CD4-positive, CD25-positive, alpha-beta regulatory T cell (primary cell): ENCODE results near the gene DHX58. TPM values are rescaled to one million over a fixed set of nuclear protein-coding genes. Genes with fewer than 3 reads are reported as not detected.

ENCODE experiments used
- ATAC-seq, 2 donors: fragments of 150-1000 bp; cut with Tn5 transposase; one replicate each; pipeline ENCODE4 v1.10.0; 2021; ENCODE audit warnings: low read depth in 2 of 2, moderate number of reproducible peaks in 2 of 2, moderate library complexity in 1 of 2
- DNase-seq, 3 donors: peaks; one replicate each; pipeline versions ENCODE4 v3.0.0 to v3.0.0-alpha.2; 2012 to 2022; ENCODE audit warnings: mixed read lengths in 1 of 3
- H3K27ac ChIP-seq: one replicate; pipeline ENCODE4 v1.7.0; 2013; ENCODE audit warnings: mild to moderate bottlenecking, low read length; ENCODE audit not compliant: insufficient read depth, poor library complexity, severe bottlenecking
- H3K27me3 ChIP-seq: one replicate; pipeline ENCODE4 v1.7.0; 2013; ENCODE audit warnings: low read length; ENCODE audit not compliant: control insufficient read depth, insufficient read depth
- H3K36me3 ChIP-seq: one replicate; pipeline ENCODE4 v1.7.0; 2013; ENCODE audit warnings: mild to moderate bottlenecking, low read length, moderate library complexity; ENCODE audit not compliant: control insufficient read depth, insufficient read depth
- H3K4me1 ChIP-seq: 2 replicates; pipeline ENCODE4 v1.7.0; 2013; ENCODE audit warnings: mild to moderate bottlenecking, low read length; ENCODE audit not compliant: insufficient read depth, control insufficient read depth, poor library complexity, severe bottlenecking
- H3K4me3 ChIP-seq: one replicate; pipeline ENCODE4 v1.7.0; 2013; ENCODE audit warnings: low read depth, mild to moderate bottlenecking, low read length, moderate library complexity
- H3K9me3 ChIP-seq, 2 experiments: 1 replicate in 1 of 2; 2 replicates in 1 of 2; pipeline ENCODE4 v1.7.0; 2013; ENCODE audit warnings: low read length in 2 of 2, mild to moderate bottlenecking in 1 of 2, moderate library complexity in 1 of 2; ENCODE audit not compliant: control insufficient read depth in 2 of 2
- H3K27ac Mint-ChIP-seq, 3 donors: one replicate each; pipeline ENCODE4 v1.8.0; 2020 to 2022; ENCODE audit warnings: mild to moderate bottlenecking in 3 of 3, mixed read lengths in 3 of 3, moderate library complexity in 2 of 3
- H3K27me3 Mint-ChIP-seq: one replicate; pipeline ENCODE4 v1.8.0; 2022; ENCODE audit warnings: mild to moderate bottlenecking, mixed read lengths
- H3K36me3 Mint-ChIP-seq: one replicate; pipeline ENCODE4 v1.8.0; 2020; ENCODE audit warnings: mixed read lengths
- H3K4me1 Mint-ChIP-seq, 4 donors: one replicate each; pipeline ENCODE4 v1.8.0; 2020 to 2022; ENCODE audit warnings: mixed read lengths in 4 of 4, mild to moderate bottlenecking in 1 of 4
- H3K4me3 Mint-ChIP-seq, 4 donors: one replicate each; pipeline ENCODE4 v1.8.0; 2020 to 2022; ENCODE audit warnings: mild to moderate bottlenecking in 4 of 4, mixed read lengths in 4 of 4, moderate library complexity in 3 of 4
- H3K9me3 Mint-ChIP-seq, 7 donors: one replicate each; pipeline ENCODE4 v1.8.0; 2020 to 2022; ENCODE audit warnings: mixed read lengths in 7 of 7, mild to moderate bottlenecking in 3 of 7, moderate library complexity in 2 of 7
- polyA plus RNA-seq, 4 donors: library from polyadenylated mRNA; unstranded; fragments of 300-500 nt; fragmentation: Illumina TruSeq; gene quantifications; one replicate each; pipeline ENCODE4 v1.2.3, GENCODE V29; 2021
- total RNA-seq: library from RNA; stranded (reverse); gene quantifications from one replicate; pipeline ENCODE4 v1.2.3, GENCODE V29; 2022

The DHX58 gene
- total and polyA plus RNA-seq, 5 donors from 2014 or later = 7.2 to 24.4 (median 16.0) TPM

- Mint-ChIP-seq H3K36me3 (peaks cover 21% of the 10 kb centered on the region), H3K9me3 (no peaks in the 10 kb centered on the region), H3K27me3 (no peaks in the 10 kb centered on the region), H3K27ac (peak overlapping the region in 2 of 3 donors; percentile 65 to 86), H3K4me3 (peak overlapping the region in 3 of 4 donors; percentile 40 to 96 (median 70)), H3K4me1 (peaks cover 5 to 41% (median 10%) of the 10 kb centered on the region in 4 donors)
- Histone ChIP-seq H3K4me1 (peaks cover 9% of the 10 kb centered on the region), H3K27me3 (no peaks in the 10 kb centered on the region), H3K36me3 (no peaks in the 10 kb centered on the region), H3K4me3 (no peak overlapping the region), H3K27ac (no peak overlapping the region), H3K9me3 (no peaks in the 10 kb centered on the region)
- peak in 2 of 3 donors; percentile 33 to 68 for DNase-seq
- ATAC-seq = peak in 1 of 2 donors; percentile 22
These were observed 6.0 kb upstream of the DHX58 start for GRCh38 chr17:42118545-42118944.

GRCh38 chr17:42118126-42118510 is 5.6 kb upstream of the DHX58 start:
- peak overlapping the region in 1 of 4 donors; percentile 96 for H3K4me3 Mint-ChIP-seq
- no peak overlapping the region for H3K27ac Mint-ChIP-seq
- Histone ChIP-seq H3K36me3 (no peaks in the 10 kb centered on the region), H3K4me3 (no peak overlapping the region), H3K27me3 (no peaks in the 10 kb centered on the region), H3K4me1 (peaks cover 12% of the 10 kb centered on the region), H3K27ac (no peak overlapping the region), H3K9me3 (no peaks in the 10 kb centered on the region)
- H3K27me3 Mint-ChIP-seq = no peaks in the 10 kb centered on the region
- peaks cover 21% of the 10 kb centered on the region for H3K36me3 Mint-ChIP-seq
- H3K4me1 Mint-ChIP-seq = peaks cover 5 to 41% (median 10%) of the 10 kb centered on the region in 4 donors
- DNase-seq = no peak
- H3K9me3 Mint-ChIP-seq = no peaks in the 10 kb centered on the region
- ATAC-seq = no peak

GRCh38 chr17:42117397-42118125 is 5.0 kb upstream of the DHX58 start:
- H3K36me3 Mint-ChIP-seq = peaks cover 21% of the 10 kb centered on the region
- no peak for ATAC-seq
- Histone ChIP-seq H3K27ac (no peak overlapping the region), H3K4me3 (no peak overlapping the region), H3K9me3 (no peaks in the 10 kb centered on the region), H3K27me3 (no peaks in the 10 kb centered on the region), H3K36me3 (no peaks in the 10 kb centered on the region), H3K4me1 (peaks cover 17% of the 10 kb centered on the region)
- peak overlapping the region in 2 of 4 donors; percentile 57 to 93 for H3K4me3 Mint-ChIP-seq
- no peak for DNase-seq
- no peaks in the 10 kb centered on the region for H3K9me3 Mint-ChIP-seq
- peaks cover 8 to 45% (median 13%) of the 10 kb centered on the region in 4 donors for H3K4me1 Mint-ChIP-seq
- H3K27me3 Mint-ChIP-seq = no peaks in the 10 kb centered on the region
- peak overlapping the region in 1 of 3 donors; percentile 55 for H3K27ac Mint-ChIP-seq

GRCh38 chr17:42116705-42117396 is 4.3 kb upstream of the DHX58 start:
- peaks cover 21% of the 10 kb centered on the region for H3K36me3 Mint-ChIP-seq
- Histone ChIP-seq H3K4me1 (peaks cover 22% of the 10 kb centered on the region), H3K9me3 (no peaks in the 10 kb centered on the region), H3K27ac (no peak overlapping the region), H3K27me3 (no peaks in the 10 kb centered on the region), H3K4me3 (no peak overlapping the region), H3K36me3 (no peaks in the 10 kb centered on the region)
- H3K27ac Mint-ChIP-seq = peak overlapping the region; percentile 18 to 58 (median 55)
- peak overlapping the region in 2 of 4 donors; percentile 57 to 93 for H3K4me3 Mint-ChIP-seq
- H3K4me1 Mint-ChIP-seq = peaks cover 8 to 52% (median 15%) of the 10 kb centered on the region in 4 donors
- DNase-seq (peak; percentile 73 to 89 (median 85)), ATAC-seq (peak; percentile 21 to 40)
- H3K27me3 Mint-ChIP-seq = no peaks in the 10 kb centered on the region
- H3K9me3 Mint-ChIP-seq = no peaks in the 10 kb centered on the region

- peaks cover 23% of the 10 kb centered on the region for H3K4me1 ChIP-seq
- H3K27me3 ChIP-seq = no peaks in the 10 kb centered on the region
- H3K27ac Mint-ChIP-seq = peak overlapping the region in 2 of 3 donors; percentile 14 to 78
- no peak overlapping the region for H3K4me3 ChIP-seq
- H3K27ac ChIP-seq = no peak overlapping the region
- no peak for ATAC-seq
- H3K36me3 ChIP-seq = no peaks in the 10 kb centered on the region
- no peak for DNase-seq
- peaks cover 0 to 2% (median 0%) of the 10 kb centered on the region in 7 donors for H3K9me3 Mint-ChIP-seq
- H3K9me3 ChIP-seq = no peaks in the 10 kb centered on the region
- H3K36me3 Mint-ChIP-seq = peaks cover 23% of the 10 kb centered on the region
- H3K27me3 Mint-ChIP-seq = no peaks in the 10 kb centered on the region
- peak overlapping the region in 2 of 4 donors; percentile 35 to 53 for H3K4me3 Mint-ChIP-seq
- H3K4me1 Mint-ChIP-seq = peaks cover 12 to 59% (median 14%) of the 10 kb centered on the region in 4 donors
These were observed 1.6 kb upstream of the DHX58 start for GRCh38 chr17:42114118-42114517.

GRCh38 chr17:42113293-42114069 is 967 bp upstream of the DHX58 start:
- Histone ChIP-seq H3K27me3 (no peaks in the 10 kb centered on the region), H3K4me1 (peaks cover 23% of the 10 kb centered on the region), H3K27ac (peak overlapping the region; percentile 91), H3K36me3 (peaks cover 6% of the 10 kb centered on the region), H3K4me3 (no peak overlapping the region), H3K9me3 (no peaks in the 10 kb centered on the region)
- Mint-ChIP-seq H3K4me1 (peaks cover 9 to 59% (median 12%) of the 10 kb centered on the region in 4 donors), H3K4me3 (peak overlapping the region in 1 of 4 donors; percentile 75), H3K9me3 (peaks cover 0 to 2% (median 0%) of the 10 kb centered on the region in 7 donors), H3K27me3 (no peaks in the 10 kb centered on the region), H3K36me3 (peaks cover 23% of the 10 kb centered on the region), H3K27ac (peak overlapping the region; percentile 14 to 95 (median 93))
- no peak for ATAC-seq
- no peak for DNase-seq

- H3K4me1 Mint-ChIP-seq = peaks cover 8 to 68% (median 15%) of the 10 kb centered on the region in 4 donors
- H3K4me3 ChIP-seq = peak overlapping the region; percentile 79
- H3K27me3 Mint-ChIP-seq = no peaks in the 10 kb centered on the region
- H3K27ac ChIP-seq = peak overlapping the region; percentile 91
- DNase-seq (no peak), ATAC-seq (no peak)
- H3K4me1 ChIP-seq = peaks cover 27% of the 10 kb centered on the region
- H3K36me3 Mint-ChIP-seq = peaks cover 20% of the 10 kb centered on the region
- H3K27me3 ChIP-seq = no peaks in the 10 kb centered on the region
- peak overlapping the region; percentile 75 to 96 (median 92) for H3K4me3 Mint-ChIP-seq
- H3K9me3 ChIP-seq = no peaks in the 10 kb centered on the region
- H3K36me3 ChIP-seq = peaks cover 7% of the 10 kb centered on the region
- peaks cover 0 to 2% (median 0%) of the 10 kb centered on the region in 7 donors for H3K9me3 Mint-ChIP-seq
- peak overlapping the region; percentile 93 to 99 (median 95) for H3K27ac Mint-ChIP-seq
These were observed 503 bp downstream of the DHX58 start for GRCh38 chr17:42111871-42112551.
